ENCODE data around the gene HOXA3.

The HOXA3 gene

DNA sequence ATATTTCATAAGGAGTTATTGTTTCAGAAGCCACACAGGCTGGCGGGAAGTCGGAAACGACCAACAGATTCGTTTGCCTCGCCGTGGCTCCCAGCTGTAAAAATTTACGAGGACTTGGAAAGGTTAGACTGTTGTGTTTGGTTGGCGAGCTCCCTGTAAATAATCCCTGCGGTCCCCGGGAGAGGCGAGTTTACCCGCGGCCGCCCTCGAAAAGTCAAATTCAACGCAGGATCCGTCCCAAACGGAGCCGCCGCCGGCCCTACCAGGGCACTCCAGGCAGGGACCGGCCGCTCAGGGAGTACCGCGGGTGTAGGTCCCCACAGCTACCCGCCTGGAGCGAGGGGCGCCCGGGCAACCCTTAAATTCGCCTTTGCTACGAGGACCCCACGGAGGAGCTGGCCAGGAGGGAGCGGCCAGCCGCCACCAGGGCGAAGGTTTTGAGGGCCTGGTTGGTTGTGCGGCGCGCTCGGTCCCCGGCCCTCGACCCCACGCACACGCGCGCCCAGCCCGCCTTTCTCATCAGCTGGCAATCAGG, 13.7 kb upstream of the HOXA3 start:
- no peak for DNase-seq

GRCh38 chr7:27165089-27165995, 13.0 kb upstream of the HOXA3 start, which contains the start of gene HOXA9:
HOXA9 (minus strand) TSS chr7:27165537; CDS start chr7:27165457, 80 bp downstream.
- no peak for DNase-seq

DNA sequence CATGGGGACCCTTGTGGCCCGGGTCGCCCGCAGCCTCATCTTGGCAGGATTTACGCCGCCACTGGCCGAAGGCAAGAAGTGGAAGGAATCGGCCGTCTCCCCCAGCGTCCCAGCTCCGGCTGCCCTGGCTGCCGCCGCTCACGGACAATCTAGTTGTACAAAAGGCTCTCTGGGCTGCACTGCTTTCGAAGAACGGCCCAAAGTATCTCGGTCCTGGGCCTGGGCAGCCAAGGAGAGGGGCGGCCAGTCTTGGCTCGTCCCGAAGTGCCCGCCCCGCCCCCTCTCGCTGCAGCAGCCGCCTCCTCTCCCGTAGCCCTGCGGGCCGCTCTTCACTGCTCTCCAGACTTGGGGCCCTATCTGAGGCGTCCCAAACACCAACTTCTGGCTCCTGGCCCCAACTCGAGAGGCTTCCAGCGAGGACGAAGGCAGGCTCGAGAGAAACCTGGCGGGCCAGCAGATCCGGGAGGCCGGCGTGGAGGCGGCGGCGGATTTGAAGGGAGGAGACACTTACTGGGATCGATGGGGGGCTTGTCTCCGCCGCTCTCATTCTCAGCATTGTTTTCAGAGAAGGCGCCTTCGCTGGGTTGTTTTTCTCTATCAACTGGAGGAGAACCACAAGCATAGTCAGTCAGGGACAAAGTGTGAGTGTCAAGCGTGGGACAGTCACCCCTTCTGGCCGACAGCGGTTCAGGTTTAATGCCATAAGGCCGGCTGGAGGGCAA, 12.1 kb upstream of the HOXA3 start:
- no peak for DNase-seq

DNA sequence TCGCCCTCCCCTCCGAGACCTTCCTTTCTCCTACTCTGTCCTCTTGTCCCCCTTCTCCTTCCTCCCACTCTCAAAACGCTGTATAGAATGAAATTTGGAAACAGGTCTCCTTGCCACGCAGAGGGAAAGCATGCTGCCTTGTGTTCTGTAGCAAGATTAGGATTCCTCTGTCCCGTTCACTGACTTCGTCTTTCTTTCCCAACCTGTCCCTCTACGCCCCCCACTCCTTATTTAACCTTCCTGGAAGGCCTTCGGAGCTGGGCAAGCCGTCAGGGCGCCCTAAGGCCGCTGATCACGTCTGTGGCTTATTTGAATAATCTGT, 11.6 kb upstream of the HOXA3 start:
- no peak for DNase-seq

DNA sequence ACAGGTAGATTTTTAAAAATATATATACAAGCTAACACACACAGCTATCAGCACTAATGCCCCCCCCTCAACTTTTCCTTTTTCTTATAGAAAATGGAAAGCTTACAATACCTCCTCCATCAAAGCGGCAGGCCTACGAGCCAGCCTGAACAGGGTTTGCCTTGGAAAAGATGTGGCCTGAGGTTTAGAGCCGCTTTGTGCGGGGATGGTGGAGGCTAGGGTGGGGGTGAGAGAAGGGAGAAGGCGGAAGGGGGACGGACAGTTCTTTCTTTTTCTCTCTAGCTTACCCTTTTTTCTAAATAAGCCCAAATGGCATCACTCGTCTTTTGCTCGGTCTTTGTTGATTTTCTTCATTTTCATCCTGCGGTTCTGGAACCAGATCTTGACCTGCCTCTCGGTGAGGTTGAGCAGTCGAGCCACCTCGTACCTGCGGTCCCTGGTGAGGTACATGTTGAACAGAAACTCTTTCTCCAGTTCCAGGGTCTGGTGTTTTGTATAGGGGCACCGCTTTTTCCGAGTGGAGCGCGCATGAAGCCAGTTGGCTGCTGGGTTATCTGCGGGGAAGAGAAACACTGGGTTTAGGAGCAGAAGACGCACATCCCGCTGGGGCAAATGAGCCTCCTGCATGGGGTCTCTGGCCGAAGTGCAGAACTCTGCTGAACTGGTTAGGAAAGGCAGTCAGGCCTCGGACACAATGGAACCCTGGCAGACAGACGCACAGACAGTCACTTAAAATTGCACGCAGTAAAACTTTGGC, 11.1 kb upstream of the HOXA3 start:
- DNase-seq: no peak

DNA sequence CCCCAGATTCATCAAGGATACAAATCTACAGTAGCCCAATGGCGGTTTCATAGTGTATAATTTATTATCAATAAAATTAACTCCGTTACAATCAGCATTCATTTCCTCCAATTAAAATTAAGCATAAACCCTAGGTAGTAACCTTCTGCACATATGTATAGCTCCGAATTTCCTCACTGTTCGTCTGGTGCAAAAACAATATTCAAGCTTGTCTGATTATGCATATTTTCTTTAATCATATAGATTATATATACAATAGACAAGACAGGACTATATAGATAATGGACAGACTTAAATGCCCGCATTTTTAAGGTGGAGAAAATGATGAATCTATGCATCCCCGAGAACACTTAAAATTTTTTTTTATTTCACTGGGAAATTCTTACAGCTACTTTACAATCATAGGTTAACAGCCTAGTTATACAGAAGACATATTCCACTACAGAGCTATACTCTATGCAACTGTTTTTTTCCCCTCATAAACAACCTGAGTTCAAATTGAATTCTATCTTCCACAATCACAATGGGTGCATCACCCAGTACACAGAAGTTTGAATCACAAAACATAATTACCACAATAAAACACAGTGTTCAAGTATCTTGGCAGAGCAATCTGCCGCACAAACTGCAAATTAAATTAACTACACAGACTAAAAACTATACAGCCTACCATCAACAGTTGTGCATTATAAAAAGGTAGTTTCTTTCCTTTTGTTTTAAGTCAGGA, 10.3 kb upstream of the HOXA3 start:
- no peak for DNase-seq

- no peak for DNase-seq
These were observed 9.6 kb upstream of the HOXA3 start for GRCh38 chr7:27161721-27162560.

GRCh38 chr7:27161214-27161720, 8.9 kb upstream of the HOXA3 start:
- no peak for DNase-seq

DNA sequence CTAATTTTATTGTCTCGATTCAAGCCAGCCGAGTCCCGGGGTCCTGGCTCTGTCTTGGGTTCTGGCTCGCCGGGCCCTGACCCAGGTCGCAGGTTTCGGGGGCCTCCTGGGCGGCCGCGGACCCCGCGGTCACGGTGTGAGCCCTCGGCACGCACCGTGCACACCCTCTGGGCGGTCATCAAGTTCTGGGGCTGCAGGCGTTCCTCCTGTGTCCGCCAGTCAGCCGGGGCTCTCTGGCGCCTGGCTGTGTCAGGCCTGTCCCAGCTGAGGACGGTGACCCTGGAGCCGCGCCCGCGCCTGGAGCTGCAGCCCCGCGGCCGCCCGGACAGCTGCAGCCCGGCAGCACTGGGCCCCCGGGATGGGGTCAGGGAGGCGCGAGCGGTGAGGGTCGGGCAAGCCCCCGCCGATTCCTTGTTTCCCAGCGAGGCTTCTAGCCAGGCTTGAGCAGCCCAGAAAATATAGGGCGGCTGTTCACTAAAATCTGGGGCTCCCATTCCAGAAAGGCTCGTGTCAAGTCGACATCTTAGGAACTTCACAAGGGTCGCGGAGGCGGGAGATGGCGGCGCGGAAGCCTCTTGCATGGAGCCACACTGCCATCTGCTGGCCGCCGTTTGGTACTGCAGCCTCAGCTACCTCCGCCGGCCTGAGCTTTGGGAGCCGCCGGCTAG, 8.3 kb upstream of the HOXA3 start:
- DNase-seq: peak; percentile 86

GRCh38 chr7:27160145-27160545, 7.8 kb upstream of the HOXA3 start:
- DNase-seq: no peak

DNA sequence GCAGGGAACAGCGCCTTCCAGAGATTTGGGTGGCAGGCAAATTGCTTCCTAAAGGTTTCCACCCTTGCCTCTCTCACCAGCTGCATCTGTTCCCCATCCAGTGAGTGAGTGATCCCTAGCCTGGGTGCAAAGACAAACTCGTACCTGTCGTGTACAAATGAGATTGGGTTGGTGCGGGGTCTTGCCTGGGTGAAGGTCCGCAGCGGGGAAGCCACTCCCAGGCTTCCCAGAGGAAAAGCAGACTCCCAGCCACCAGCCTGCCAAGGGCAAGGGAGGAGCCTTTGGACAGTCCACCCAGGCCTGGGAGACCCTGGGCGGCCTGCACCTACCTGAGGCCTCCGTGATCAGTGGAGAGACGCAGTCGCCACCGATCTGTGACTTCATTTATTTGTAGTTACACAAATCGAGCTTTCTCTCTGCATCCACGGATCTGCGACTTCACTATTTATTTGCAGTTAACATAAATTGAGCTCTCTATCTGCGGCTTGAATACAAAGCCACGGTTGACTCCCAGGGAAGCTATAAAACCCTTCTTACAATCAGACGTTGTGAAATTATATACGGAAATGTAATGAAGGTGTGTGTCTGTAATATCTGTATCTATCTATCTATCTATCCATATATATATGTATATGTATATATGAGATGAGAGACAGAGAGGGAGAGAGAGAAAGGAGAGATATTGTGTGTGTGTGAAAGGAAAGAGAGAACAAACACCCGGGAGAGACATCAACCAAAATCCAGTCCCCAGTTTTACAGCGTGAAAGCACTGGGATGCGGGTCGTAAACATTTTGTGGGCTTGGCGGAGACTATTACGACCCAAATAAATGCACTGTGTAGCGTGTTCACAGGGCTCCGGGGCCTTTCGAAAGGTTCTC, 7.1 kb upstream of the HOXA3 start:
- DNase-seq: peak; percentile 1

- DNase-seq: peak; percentile 1
These were observed 6.3 kb upstream of the HOXA3 start for GRCh38 chr7:27158436-27159265.

DNA sequence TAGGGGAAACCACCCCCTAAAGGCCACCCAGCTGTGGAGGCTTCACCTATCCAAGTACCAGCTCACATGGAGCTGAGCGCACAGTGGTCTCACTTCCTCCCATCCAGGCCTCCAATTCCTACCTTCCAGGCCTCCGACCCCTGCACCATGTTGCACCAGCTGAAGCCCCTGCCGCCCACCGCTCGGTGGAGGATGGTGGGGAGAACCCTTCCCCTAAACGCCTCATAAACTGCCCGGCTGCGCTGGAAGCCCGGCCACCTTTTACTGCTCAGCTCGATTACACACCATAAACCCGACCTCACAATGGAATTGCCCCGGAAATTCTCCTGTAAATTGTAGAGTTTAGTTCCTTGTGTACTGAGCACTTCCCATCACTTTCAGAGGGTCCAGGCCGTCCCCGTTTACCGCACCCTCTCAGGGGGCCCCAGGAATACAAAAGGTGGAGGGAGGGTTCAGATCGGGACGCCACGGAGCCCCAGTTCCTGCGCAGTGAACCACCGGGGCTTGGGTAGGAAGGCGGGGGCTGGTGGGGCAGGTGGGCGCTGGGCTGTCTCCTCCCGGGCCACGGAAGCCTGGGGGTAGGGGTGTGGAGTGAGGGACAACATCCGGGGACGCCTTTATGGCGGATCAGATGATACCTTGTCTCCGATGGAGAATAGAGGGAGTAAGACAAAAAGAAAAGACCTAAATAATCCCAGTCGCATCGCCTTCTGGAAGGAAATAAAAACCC, 5.5 kb upstream of the HOXA3 start:
- peak; percentile 1 for DNase-seq

DNA sequence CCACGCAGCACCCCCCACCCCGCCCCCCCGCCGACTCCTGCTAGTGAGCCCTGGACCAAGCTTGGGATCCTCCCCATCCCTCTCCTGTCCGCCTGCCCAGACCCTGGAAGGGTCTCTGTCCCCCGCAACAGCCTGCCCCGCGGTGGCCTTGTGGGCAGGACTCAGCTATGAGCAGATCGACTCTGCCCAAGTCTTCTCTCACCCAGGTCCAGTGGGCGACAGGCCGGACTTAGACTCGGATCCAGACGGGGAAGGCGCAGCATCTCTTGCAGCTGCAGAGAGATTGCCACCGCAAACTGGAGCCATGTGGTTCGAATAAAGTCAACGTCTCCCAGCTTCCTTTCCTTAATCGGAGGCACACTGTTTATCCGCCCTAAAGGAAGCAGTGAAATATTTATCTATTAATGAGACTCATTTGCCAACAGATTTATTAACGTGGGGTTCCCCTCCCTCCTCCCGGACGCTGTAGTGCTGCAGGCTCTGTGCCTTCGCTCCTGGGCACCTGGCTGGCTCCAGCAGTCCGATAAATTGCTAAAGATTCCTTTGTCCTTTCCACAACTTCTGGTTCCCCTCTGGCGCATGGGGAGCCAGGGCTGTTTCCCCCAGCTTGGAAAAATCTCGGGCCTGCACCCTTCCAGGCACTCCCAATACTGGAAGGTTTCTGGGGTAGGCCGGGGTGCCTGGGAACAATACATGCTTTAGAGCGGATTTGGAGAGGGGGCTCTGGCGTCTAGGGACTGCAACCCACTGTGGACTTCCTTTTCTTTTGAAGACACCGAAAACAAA, 4.7 kb upstream of the HOXA3 start:
- peak; percentile 1 for DNase-seq

- DNase-seq: no peak
These were observed 4.1 kb upstream of the HOXA3 start, which contains the start of gene HOXA7 for GRCh38 chr7:27156508-27156898. HOXA7 (minus strand) TSS chr7:27156675; CDS start chr7:27156545, 130 bp downstream.

- peak; percentile 7 for DNase-seq
These were observed 3.6 kb upstream of the HOXA3 start for GRCh38 chr7:27155816-27156507.

Data from activated naive CD4-positive, alpha-beta T cell treated with Interleukin-2 at 50 U/mL for 16 hours (primary cell).